K562 (cell line): ENCODE data around the gene GSC. TPM values are rescaled to one million over a fixed set of nuclear protein-coding genes. Genes with fewer than 3 reads are reported as not detected.

ENCODE experiments used
- ATAC-seq: fragments of 200-7000 bp; cut with Tn5 transposase; 3 replicates; pipeline ENCODE4 v1.9.1; 2020; ENCODE audit warnings: moderate library complexity
- BruUV-seq: library from RNA; stranded (reverse); fragments of 400-500 nt; replicated peaks from 2 replicates; lab custom pipeline; 2021; lab: Mats Ljungman, UMichigan
- CTCF ChIA-PET: fragments of 300-600 bp; formaldehyde crosslinking; extraction: SDS; loops from one replicate; lab custom pipeline; 2021; ENCODE audit warnings: low intra/inter-chr PET ratio; lab: Yijun Ruan, JAX
- POLR2A ChIA-PET: fragments of 300-600, 350-650 bp; sonication (Branson Sonifier 250); formaldehyde crosslinking; extraction: SDS; loops from one replicate; lab custom pipeline; 2021; ENCODE audit warnings: antibody characterized with exemption, inconsistent platforms; lab: Yijun Ruan, JAX
- DNase-seq, 4 experiments: peaks; one replicate each; pipeline versions ENCODE4 v3.0.0 to v3.0.0-alpha.2; 2011 to 2018; ENCODE audit warnings: low spot score in 3 of 4, mixed read lengths in 3 of 4; ENCODE audit errors: extremely low read depth in 1 of 4
- FAIRE-seq: peaks from 2 replicates; lab custom pipeline; 2011; peaks lifted over from hg19 to GRCh38; lab: Jason Lieb, UNC
- H2AFZ ChIP-seq: 2 replicates; pipeline ENCODE4 v1.6.0; 2011; ENCODE audit warnings: low read depth, low read length, control low read depth, inconsistent platforms
- H3K27ac ChIP-seq: fragments of 200-600 bp; 3 replicates; pipeline ENCODE4 v1.8.0; 2011; ENCODE audit warnings: low read depth, mild to moderate bottlenecking, control low read depth, inconsistent platforms, low read length, moderate library complexity, mixed read lengths; ENCODE audit errors: extremely low read depth
- H3K27me3 ChIP-seq, 2 experiments: fragments of 300-600 bp in 1 of 2; 2 replicates in 1 of 2; 3 replicates in 1 of 2; pipeline versions ENCODE4 v1.6.0 to v1.8.0; 2011; ENCODE audit warnings: inconsistent platforms in 2 of 2, low read length in 2 of 2, mild to moderate bottlenecking in 1 of 2, mixed read lengths in 1 of 2, moderate library complexity in 1 of 2; ENCODE audit not compliant: control insufficient read depth in 2 of 2, insufficient read depth in 2 of 2
- H3K36me3 ChIP-seq: fragments of 300-600 bp; 3 replicates; pipeline ENCODE4 v1.8.0; 2011; ENCODE audit warnings: mild to moderate bottlenecking, low read length, inconsistent platforms; ENCODE audit not compliant: control insufficient read depth, insufficient read depth
- H3K4me1 ChIP-seq, 2 experiments: fragments of 200-600 bp in 1 of 2; replicated peaks in 1 of 2; 2 replicates in 1 of 2; 3 replicates in 1 of 2; pipeline versions ENCODE4 v1.5.1 to v1.8.0; 2011; ENCODE audit warnings: inconsistent platforms in 2 of 2, low read length in 2 of 2, mild to moderate bottlenecking in 1 of 2, mixed read lengths in 1 of 2, moderate library complexity in 1 of 2; ENCODE audit not compliant: control insufficient read depth in 2 of 2, insufficient read depth in 2 of 2
- H3K4me2 ChIP-seq: 2 replicates; pipeline ENCODE4 v1.6.1; 2011; ENCODE audit warnings: low read length, control low read depth, inconsistent platforms, mixed read lengths; ENCODE audit not compliant: insufficient read depth
- H3K4me3 ChIP-seq: fragments of 200-600 bp; sonication (generic), shearing (Covaris generic); 2 replicates; pipeline ENCODE4 v1.5.1; 2016; ENCODE audit warnings: control low read depth, inconsistent platforms
- H3K79me2 ChIP-seq: fragments of 200-600 bp; 3 replicates; pipeline ENCODE4 v1.8.0; 2011; ENCODE audit warnings: low read length, inconsistent platforms; ENCODE audit not compliant: control insufficient read depth, insufficient read depth
- H3K9ac ChIP-seq, 2 experiments: 2 replicates each; pipeline versions ENCODE4 v1.6.0 to v1.6.1; 2011; ENCODE audit warnings: low read depth in 2 of 2, low read length in 2 of 2, control low read depth in 1 of 2, inconsistent platforms in 1 of 2, mild to moderate bottlenecking in 1 of 2, mixed read lengths in 1 of 2; ENCODE audit not compliant: insufficient read depth in 1 of 2
- H3K9me1 ChIP-seq: one replicate; pipeline ENCODE4 v1.6.0; 2011; ENCODE audit warnings: inconsistent platforms, mild to moderate bottlenecking, low read length, moderate library complexity; ENCODE audit not compliant: control insufficient read depth, insufficient read depth
- H3K9me3 ChIP-seq: replicated peaks from 2 replicates; pipeline ENCODE4 v1.5.1; 2011; ENCODE audit warnings: low read depth, low read length, inconsistent platforms; ENCODE audit not compliant: control insufficient read depth, insufficient read depth
- H4K20me1 ChIP-seq: replicated peaks from 2 replicates; pipeline ENCODE4 v1.6.1; 2011; ENCODE audit warnings: low read length, inconsistent platforms, mixed read lengths; ENCODE audit not compliant: control insufficient read depth, insufficient read depth
- ARID1B ChIP-seq: fragments of 450-650 bp; IDR thresholded peaks from 2 replicates; pipeline ENCODE4 v1.6.1; 2016; ENCODE audit warnings: antibody characterized with exemption, mild to moderate bottlenecking, inconsistent platforms
- JUNB ChIP-seq: fragments of 450-650 bp; formaldehyde crosslinking; conservative IDR thresholded peaks from 2 replicates; pipeline ENCODE4 v1.4.0; 2020; ENCODE audit warnings: mild to moderate bottlenecking
- SNRNP70 ChIP-seq: fragments of 200-400 bp; formaldehyde crosslinking; optimal IDR thresholded peaks from 2 replicates; pipeline ENCODE3; 2017; ENCODE audit warnings: low read depth, low read length
- TFE3 ChIP-seq: fragments of 450-650 bp; formaldehyde crosslinking; IDR thresholded peaks from 2 replicates; pipeline ENCODE4 v1.4.0; 2020; ENCODE audit warnings: mild to moderate bottlenecking, mixed read lengths
- ZNF551 ChIP-seq: fragments of 250-450 bp; sonication (Bioruptor Pico); IDR thresholded peaks from 2 replicates; pipeline ENCODE4 v1.5.0; 2021; ENCODE audit warnings: mild to moderate bottlenecking, moderate library complexity
- WGBS: fragments of 100-300 bp; shearing (Covaris generic); methylation state at CpG from one replicate; pipeline ENCODE4 v1.1.6; 2016; ENCODE audit warnings: low coverage, mixed read lengths; ENCODE audit not compliant: insufficient coverage; ENCODE audit errors: missing lambda C conversion rate; 5-methylcytosine and 5-hydroxymethylcytosine counted together
- in situ Hi-C: fragments of 300-500 bp; cut with MboI; formaldehyde crosslinking; loops from 4 replicates; pipeline ENCODE4 v1.15.0; 2018; ENCODE audit warnings: inconsistent platforms, mixed read lengths
- intact Hi-C: fragments of 100-400 bp; cut with micrococcal nuclease; formaldehyde crosslinking; loops from 2 replicates; pipeline ENCODE4 v1.14.2; 2022
- polyA plus RNA-seq, 8 experiments: library from polyadenylated mRNA; depleted of rRNA in 4 of 8; stranded (reverse) in 5 of 8; unstranded in 3 of 8; fragments of >200 nt; fragmentation: Nextera tagmentation in 2 of 8; fragmentation: Illumina TruSeq in 1 of 8; extraction: Ambion mirVana in 2 of 8; extraction: Trizol in 1 of 8; gene quantifications; 2 replicates each; pipeline versions ENCODE4 v1.2.1 to v1.2.3, GENCODE V29; 2011 to 2014; ENCODE audit warnings: inconsistent platforms in 1 of 8, missing spikeins in 1 of 8
- total RNA-seq, 7 experiments: library from RNA; depleted of rRNA in 6 of 7; stranded (reverse); fragments of >200 nt in 6 of 7; fragmentation: Illumina TruSeq in 2 of 7; extraction: Trizol in 2 of 7; gene quantifications; 2 replicates each; pipeline versions ENCODE4 v1.2.1 to v1.2.3, GENCODE V29; 2011 to 2021; ENCODE audit warnings: low replicate concordance in 1 of 7
- TF ChIP-seq, protein P1 (sequence below): fragments of 250-450 bp; sonication (Bioruptor Pico); IDR thresholded peaks from 2 replicates; pipeline ENCODE4 v1.8.0; 2022; ENCODE audit warnings: moderate library complexity, mild to moderate bottlenecking, inconsistent platforms

The GSC gene
- total and polyA plus RNA-seq, 9 of the 15 experiments (the other 6 are each of a cell fraction or from before 2014, with no cell fraction given) = not detected

DNA sequence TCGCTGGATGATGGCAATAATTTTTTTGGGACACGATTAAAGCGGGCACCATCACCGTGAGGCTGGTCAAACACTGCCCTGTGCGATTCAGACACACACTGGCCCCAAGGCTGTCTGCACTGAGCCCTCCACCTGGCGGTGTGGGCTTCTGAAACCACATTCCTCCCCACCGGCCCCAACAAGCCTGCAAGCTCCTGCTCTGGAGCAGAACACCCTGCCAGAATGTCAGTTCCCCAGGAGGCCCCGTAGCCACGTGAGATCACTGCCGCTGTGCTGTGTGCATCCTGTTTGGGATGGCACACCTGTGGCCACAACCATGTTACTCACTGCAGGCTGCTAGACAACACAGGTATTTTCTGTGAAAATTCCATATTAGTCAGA lies 7.9 kb downstream of the GSC start:
- Histone ChIP-seq H3K27ac (no peak overlapping the region), H2AFZ (no peak overlapping the region), H3K9ac (no peak overlapping the region), H3K4me1 (no peaks in the 10 kb centered on the region), H3K9me1 (no peaks in the 10 kb centered on the region), H3K27me3 (peaks cover 0 to 13% of the 10 kb centered on the region in 2 experiments; a peak in 2 of 5 replicates), H3K9me3 (no peaks in the 10 kb centered on the region), H3K4me2 (no peak overlapping the region), H3K4me3 (no peak overlapping the region), H3K36me3 (no peaks in the 10 kb centered on the region), H3K79me2 (no peaks in the 10 kb centered on the region), H4K20me1 (no peaks in the 10 kb centered on the region)
- no TSS peak for BruUV-seq
- intact Hi-C loops (no loop called here), in situ Hi-C loops (no loop called here)
- ChIA-PET POLR2A (no interaction called here), CTCF (no interaction called here)
- DNase-seq (no peak), FAIRE-seq (no peak), ATAC-seq (no peak)
- TF ChIP-seq ZNF551 (no peak), TFE3 (CRISPR knock-in tag) (no peak), SNRNP70 (no peak), JUNB (no peak), ARID1B (no peak)
- TF ChIP-seq, protein P1, sequence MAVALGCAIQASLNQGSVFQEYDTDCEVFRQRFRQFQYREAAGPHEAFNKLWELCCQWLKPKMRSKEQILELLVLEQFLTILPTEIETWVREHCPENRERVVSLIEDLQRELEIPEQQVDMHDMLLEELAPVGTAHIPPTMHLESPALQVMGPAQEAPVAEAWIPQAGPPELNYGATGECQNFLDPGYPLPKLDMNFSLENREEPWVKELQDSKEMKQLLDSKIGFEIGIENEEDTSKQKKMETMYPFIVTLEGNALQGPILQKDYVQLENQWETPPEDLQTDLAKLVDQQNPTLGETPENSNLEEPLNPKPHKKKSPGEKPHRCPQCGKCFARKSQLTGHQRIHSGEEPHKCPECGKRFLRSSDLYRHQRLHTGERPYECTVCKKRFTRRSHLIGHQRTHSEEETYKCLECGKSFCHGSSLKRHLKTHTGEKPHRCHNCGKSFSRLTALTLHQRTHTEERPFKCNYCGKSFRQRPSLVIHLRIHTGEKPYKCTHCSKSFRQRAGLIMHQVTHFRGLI (CRISPR knock-in tag) = no peak
- whole genome bisulfite sequencing = 0% methylated on average over 9 of the region's 10 CpGs
